LNCAP (cell line): Measurements from ENCODE around the gene FASLG.

Experiments used
- TF ChIP-seq, protein P1 (sequence below): fragments of 450-650 bp; IDR thresholded peaks from 2 replicates; pipeline ENCODE4 v1.5.1; 2017; ENCODE audit warnings: mild to moderate bottlenecking

Gene FASLG

DNA sequence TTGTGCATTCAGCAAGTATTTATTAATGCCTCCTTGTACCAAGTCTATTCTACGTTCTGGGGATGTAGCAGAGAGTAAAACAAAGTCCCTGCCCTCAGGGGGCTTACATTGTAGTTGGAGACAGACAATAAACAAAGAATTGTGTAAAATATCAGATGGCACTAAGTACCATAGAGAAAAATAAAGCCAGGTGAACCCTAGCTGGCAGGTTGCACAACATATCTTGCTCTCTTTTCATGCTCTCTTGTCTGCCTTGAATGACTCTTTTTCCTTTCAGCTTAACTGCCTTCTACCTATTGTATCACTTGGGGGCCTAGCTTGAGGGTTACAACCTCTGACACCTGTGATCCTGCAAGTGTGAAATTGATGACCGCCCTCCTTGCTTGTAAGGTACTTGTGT is 20.7 kb upstream of the FASLG start:
- TF ChIP-seq, protein P1, sequence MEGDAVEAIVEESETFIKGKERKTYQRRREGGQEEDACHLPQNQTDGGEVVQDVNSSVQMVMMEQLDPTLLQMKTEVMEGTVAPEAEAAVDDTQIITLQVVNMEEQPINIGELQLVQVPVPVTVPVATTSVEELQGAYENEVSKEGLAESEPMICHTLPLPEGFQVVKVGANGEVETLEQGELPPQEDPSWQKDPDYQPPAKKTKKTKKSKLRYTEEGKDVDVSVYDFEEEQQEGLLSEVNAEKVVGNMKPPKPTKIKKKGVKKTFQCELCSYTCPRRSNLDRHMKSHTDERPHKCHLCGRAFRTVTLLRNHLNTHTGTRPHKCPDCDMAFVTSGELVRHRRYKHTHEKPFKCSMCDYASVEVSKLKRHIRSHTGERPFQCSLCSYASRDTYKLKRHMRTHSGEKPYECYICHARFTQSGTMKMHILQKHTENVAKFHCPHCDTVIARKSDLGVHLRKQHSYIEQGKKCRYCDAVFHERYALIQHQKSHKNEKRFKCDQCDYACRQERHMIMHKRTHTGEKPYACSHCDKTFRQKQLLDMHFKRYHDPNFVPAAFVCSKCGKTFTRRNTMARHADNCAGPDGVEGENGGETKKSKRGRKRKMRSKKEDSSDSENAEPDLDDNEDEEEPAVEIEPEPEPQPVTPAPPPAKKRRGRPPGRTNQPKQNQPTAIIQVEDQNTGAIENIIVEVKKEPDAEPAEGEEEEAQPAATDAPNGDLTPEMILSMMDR: no peak

DNA sequence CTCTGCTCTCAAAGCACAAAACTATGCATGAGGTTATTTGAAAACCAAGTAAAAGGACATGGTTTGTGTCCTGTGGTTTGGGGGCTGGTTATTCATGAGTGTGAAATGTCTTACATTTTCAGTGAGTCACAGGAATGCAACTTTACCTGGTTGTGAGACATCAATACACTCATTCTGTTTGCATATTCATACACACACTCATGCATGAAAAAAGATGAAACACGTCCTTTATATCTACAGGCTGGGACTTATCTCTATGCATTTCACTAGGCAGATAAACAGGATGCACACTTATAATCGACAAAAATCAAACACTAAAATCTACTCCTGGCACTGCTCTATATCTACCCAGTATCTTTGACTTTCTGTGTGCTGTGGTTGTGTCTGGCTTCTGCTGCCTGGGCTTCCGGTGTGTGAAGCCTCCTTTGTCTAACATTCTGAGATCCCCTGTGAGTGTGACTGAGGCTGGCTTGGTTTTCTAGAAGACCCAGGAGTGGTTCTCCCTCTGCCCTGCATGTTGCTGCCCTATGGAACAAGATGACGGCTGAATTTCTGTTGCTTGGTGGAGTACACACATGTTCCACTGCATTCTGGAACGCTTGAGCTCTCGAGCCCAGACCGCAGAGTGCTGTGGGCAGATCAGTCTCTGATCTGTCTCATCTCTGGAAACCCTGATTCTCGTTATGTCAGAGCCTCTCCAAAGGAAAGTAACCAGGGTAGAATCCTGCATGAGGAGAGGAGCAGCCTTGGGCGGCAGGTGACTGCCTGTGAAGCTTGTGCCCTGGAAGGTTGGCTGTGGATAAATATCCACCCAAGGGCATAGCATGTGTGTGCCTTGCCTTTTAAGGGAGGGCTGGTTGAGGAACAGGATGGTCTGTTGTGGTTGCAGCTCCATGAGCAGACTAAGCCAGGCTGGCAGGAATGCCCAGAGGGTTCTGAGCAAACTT is 19.7 kb upstream of the FASLG start:
- TF ChIP-seq, protein P1: no peak

DNA sequence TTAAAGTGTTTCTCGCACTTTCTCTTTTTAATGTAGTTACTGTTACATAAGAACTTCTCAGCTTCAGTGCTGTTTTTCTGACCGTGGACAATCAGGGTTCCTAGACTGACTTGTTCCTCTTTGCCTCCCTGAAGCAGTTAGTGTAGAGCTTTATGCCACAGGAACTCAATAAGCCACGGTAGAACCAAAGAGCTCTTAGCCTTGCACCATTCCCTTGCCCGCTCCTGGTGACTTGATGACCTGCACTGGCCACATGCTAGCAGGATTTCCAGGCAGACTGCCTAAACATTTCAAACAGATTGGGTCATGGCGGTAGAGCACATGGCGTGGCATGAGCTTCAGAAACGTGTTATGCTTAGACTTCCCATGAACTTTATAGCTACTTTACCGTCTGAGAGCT is 18.8 kb upstream of the FASLG start:
- TF ChIP-seq, protein P1: no peak

- TF ChIP-seq, protein P1: no peak
Observed at GRCh38 chr1:172641492-172641891, 17.4 kb upstream of the FASLG start.

DNA sequence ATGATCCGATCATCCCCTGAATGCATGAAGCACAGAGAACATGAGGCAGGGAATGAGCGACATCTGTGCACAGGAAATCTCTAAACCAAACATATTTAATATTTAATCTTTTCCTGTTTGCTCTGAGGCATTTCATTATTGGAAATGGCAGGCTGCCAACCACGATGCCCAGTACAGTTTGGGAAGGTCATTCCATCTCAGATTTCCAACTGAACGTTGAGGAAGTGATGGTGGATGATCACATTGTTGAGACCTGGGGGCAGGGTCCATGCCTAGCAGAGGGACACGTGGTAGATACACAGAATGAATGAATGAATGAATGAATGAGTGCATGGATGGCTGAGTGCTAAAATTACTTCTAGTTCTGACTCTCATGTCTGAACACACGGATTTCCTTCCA is 15.9 kb upstream of the FASLG start:
- TF ChIP-seq, protein P1: no peak

DNA sequence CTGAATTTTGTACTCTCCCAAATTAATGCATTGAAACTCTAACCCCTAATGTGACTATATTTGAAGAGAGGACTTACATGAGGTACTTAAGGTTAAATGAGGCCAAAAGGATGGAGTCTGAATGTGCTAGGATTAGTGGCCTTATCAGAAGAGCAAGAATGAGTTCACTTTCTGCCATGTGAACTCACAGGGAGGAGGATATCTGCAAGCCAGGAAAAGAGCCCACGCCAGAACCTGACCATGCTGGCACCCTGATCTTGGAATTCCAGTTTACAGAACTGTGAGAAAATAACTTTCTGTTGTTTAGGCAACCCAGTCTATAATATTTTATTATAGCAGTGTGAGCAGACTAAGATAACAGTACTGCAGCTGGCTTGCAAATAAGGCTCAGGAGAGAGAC is 12.2 kb upstream of the FASLG start:
- TF ChIP-seq, protein P1: no peak

GRCh38 chr1:172647110-172647564 is 11.8 kb upstream of the FASLG start:
- TF ChIP-seq, protein P1: no peak
